SIG-M5 treated with dmso at 0.1 percent for 504 hours (cell line): Measurements from ENCODE around the gene AVP.
"Not testable (repeated sequence)": the region's sequence is repeated elsewhere in the genome, so short reads cannot be mapped to it uniquely, and the experiment has no call there.

Experiments
- DNase-seq: peaks from one replicate; lab custom pipeline; 2025; ENCODE audit not compliant: unreplicated experiment; lab: John Stamatoyannopoulos, UW

The AVP gene

GRCh38 chr20:3084986-3085360, 449 bp upstream of the AVP start:
- no peak for DNase-seq

DNA sequence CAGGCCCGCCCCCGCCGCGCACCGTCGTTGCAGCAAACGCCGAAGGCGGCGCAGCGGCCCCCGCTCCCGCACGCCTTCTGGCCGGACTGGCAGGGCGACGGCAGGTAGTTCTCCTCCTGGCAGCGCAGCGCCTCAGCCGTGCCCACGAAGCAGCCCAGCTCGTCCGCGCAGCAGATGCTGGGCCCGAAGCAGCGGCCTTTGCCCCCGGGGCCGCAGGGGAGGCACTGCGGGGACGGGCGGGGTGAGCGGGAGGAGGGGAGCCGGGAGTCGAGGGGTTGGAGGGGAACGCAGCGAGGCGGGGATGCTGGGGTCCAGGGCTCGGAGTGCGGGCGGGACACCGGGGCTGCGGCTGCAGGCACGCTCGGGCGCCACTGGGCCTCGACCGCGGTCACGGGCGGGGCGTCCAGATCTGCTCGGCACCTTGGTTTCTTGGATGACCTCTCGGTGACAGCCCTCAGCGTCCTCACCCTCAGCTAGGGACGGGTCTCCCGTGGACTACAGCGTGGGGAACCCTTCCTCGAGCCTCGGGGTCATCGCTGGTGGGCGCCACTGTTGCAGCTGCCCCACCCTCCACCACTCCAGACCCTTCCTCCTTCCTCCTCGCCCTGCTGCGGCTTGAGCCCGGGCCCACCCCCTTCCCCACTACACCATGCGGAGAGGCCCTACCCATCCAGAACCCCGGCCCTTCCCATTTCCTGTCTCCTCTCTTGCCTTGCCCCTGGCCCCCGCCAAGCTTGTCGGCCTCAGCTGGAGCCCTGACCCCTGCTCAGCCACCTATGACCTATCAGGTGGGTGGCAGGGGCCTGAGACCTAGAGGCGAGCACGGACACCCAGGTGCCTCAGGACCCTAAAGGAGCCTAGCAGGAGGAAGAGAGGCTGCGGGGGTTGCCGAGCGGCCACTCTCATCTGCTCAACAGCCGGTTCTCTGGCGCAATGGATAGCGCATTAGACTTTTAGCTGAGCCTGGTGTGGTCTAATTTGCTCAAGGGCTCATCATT, 1.3 kb downstream of the AVP start:
- no peak for DNase-seq

GRCh38 chr20:3082306-3082951, 2.1 kb downstream of the AVP start:
- no peak for DNase-seq

- no peak for DNase-seq
Measured at GRCh38 chr20:3081641-3082040, 2.9 kb downstream of the AVP start.

- no peak for DNase-seq
Measured at GRCh38 chr20:3080939-3081388, 3.6 kb downstream of the AVP start.

- peak; percentile 16 for DNase-seq
Measured at GRCh38 chr20:3077618-3078134, 6.8 kb downstream of the AVP start.

DNA sequence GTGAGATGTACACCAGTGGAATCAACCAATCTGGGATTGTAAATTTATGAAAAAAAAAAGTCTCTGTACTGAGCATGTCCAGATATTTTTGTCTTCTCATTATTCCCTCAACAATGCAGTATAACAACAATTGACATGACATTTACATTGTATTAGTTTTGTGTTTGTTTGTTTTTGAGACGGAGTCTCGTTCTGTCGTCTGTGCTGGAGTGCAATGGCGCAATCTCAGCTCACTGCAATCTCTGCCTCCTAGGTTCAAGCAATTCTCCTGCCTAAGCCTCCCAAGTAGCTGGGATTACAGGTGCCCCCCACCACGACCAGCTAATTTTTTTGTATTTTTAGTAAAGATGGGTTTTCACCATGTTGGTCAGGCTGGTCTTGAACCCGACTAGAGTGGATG, 9.2 kb downstream of the AVP start:
- not testable (repeated sequence) for DNase-seq

DNA sequence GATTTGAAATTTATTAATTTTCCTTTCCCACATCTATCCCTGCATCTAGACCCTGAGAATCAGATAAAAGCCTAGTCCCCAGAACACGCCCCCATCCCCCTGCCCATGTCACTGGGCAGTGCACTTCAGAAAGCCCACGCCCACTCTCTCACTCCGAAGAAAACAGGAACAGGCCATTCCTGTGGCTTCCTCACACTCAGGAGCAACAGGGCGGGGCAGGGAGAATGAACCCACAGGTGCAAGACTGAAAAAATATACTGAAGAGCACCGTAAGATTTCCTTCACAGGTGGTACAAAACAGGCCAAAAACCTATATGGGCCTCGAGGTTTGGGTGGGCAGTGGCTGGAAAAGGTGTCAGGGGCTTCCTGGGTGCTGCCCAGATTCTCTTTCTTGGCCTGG, 9.7 kb downstream of the AVP start:
- no peak for DNase-seq

DNA sequence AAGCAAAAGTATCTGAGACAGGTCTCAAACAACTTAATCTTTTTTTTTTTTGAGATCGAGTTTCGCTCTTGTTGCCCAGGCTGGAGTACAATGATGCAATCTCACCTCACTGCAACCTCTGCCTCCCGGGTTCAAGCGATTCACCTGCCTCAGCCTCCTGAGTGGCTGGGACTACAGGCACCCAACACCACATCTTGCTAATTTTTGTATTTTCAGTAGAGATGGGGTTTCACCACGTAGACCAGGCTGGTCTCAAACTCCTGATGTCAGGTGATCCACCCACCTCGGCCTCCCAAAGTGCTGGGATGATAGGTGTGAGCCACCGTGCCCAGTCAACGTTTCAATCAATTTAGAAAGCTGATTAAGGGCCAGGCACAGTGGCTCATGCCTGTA, 11.3 kb downstream of the AVP start:
- DNase-seq, result not testable (repeated sequence)

- DNase-seq, result no peak
Measured at GRCh38 chr20:3072530-3073250, 11.8 kb downstream of the AVP start.

- DNase-seq, result no peak
Measured at GRCh38 chr20:3071610-3072529, 12.7 kb downstream of the AVP start, which contains the start of gene OXT. TSS of gene OXT (plus strand) at chr20:3071620. CDS start at chr20:3071656, 36 bp downstream.

DNA sequence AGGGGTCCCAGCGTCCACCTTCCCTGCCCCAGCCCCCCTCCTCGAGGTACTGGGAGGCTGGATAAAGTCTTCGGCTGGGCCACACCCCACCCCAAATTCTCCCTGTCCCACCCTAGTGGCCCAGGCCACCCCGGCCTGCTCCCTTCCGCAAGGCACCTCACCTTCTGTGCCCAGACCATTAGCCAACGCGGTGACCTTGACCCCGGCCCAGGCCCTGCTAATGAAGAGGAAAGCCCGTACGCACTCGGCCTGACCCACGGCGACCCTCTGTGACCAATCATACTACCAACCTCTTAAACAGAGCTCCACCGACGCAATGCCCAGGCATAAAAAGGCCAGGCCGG, 13.3 kb downstream of the AVP start:
- DNase-seq, result no peak

GRCh38 chr20:3070725-3071124, 13.8 kb downstream of the AVP start:
- no peak for DNase-seq

GRCh38 chr20:3068986-3069900, 15.3 kb downstream of the AVP start:
- DNase-seq, result no peak

DNA sequence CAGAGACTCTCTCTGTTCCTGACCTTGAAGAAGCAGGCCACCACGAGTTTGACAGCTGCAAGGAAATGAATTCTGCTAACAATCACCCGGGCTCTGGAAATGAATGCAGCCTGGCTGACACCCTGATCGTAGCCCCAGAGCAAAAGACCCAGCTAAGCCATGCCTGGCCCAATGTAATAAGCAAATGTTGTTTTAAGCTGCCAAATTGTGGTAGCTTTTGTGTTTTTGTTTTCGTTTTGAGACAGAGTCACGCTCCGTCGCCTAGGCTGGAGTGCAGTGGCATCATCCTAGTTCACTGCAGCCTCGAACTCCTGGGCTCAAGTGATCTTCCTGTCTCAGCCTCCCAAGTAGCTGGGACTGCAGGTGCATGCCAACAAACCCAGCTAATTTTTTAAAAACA, 16.4 kb downstream of the AVP start:
- no peak for DNase-seq

GRCh38 chr20:3067139-3068014, 17.1 kb downstream of the AVP start:
- no peak for DNase-seq

GRCh38 chr20:3064119-3064518, 20.4 kb downstream of the AVP start:
- not testable (repeated sequence) for DNase-seq

GRCh38 chr20:3059489-3059888, 25.0 kb downstream of the AVP start:
- no peak for DNase-seq
